GM19324 (cell line): ENCODE measurements around the gene ENHO.

Experiments used
- ATAC-seq: cut with Tn5 transposase; IDR thresholded peaks from one replicate; pipeline ENCODE4 v1.9.1; 2021; ENCODE audit warnings: mild to moderate bottlenecking, moderate library complexity; ENCODE audit not compliant: unreplicated experiment, low FRiP score

Gene ENHO

DNA sequence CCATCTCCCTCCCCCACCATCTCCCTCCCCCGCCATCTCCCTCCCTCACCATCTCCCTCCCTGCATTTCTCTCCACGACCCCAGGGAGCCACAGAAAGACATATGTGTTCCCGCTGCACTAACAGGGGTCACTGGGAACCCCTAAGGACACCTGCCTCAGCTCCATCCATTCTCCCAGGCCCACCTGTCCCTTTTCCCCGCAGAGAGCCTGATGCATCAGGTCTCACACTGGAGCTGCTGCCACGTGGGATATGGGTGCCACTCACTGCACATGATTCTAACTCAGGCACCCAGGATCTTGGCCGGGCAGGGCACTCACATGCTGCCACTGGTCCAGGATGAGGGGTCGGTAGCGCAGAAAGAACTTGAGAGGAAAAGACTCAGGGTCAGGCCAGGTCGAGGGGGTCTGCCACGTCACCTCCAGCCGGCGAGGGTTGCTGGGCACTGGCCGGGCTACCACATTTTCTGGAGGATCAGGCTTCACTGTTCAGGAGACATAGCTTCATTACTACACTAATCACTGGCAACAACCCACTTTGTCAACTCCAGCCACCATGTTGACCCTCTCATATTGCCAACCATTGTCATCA, 33.2 kb upstream of the ENHO start:
- ATAC-seq = no peak

DNA sequence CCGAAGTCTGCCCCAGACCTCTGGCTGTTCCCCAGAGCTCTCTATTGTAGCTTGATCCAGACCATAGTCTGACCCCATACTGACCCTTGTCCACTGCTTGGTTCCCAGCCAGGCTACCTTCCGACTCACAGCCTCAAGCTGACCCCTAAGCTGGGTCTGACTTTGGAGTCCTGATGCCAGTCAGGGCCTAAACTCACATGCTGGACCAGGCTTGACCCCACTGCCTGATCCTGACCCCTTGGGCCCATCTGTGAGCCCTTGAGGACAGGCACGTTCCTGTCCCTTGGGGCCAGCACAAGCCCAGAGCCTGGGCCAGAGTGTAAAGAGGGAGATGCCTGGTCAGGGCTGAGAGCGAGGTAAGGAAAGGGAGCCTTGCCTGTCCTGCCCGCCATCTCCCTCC, 32.7 kb upstream of the ENHO start:
- no peak for ATAC-seq

DNA sequence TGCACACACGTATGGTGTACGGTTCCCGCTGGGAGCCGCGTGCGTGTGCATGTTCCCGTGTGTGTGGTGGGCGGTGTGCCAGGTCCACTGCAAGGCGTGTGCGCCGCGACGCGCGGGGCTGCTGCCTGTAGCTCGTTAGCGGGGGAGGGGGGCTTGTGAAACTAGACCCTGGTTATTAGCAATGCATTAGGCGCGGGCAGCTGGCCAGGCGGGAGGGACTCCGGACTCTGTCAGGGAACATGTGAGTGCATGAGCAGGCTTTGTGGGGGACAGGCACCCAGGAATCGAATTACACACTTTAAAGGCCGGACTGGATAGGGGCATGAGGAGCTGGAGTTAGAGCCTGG, 32.2 kb upstream of the ENHO start:
- no peak for ATAC-seq

DNA sequence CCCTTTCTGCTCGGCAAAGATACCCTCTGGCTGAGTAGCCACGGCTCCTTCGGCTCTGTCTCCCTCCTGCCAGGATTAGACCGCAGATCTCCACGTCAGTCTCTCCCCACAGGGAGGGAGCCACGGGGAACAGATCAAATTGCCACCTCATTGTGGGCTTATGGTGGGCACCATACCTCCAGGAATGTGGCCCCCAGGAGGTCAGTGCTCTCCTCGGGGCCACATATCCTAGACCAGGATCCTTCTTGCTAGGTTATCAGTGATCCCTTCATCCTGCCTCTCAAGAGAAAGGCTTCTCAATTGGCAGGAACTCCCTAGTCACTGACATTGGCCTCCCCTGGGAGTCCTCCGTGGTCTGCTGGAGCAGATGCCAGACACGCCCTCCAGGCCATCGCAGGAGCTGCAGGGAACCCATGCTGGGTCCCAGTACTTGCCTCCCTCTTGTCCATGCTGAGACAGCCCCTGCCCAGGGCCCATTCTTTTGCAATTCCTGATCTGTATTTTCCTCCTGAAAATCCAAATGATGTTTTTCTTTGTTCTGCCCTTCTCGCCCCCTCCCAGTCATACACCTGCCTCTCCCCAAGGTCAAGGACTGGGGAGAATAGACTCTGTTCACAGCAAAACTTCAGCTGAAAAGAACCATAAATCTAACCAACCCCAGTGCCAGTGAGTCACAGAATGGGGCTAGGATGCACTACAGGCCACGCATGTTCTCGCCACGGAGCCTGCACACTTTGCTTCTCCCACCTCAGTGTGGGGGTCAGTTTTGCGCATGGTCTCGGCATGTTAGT, 31.6 kb upstream of the ENHO start:
- no peak for ATAC-seq

DNA sequence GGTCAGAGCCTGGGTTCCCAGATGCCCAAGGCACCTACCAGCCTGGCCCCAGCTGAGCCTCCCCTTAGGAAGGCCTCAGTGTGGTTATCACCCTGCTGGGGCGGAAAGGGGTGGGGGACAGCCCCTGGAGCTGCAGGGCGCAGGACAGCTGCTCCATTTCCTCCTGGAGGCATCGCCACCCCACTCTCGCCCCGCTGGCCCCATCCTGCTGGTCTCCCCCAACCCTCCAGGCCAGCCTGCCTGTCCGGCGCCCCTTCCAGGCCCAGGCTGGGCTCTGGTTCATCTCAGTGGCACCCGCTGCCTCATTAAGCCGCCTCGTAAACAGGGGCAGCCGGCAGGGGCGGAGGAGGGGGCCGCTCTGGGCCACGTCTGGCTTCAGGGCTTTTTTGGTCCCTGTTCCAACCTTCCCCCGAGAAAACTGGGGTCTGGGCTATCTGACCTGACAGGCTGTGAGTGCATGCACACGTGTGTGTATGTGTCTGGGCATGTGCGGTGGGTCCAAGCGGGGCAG, 30.8 kb upstream of the ENHO start:
- ATAC-seq = no peak

DNA sequence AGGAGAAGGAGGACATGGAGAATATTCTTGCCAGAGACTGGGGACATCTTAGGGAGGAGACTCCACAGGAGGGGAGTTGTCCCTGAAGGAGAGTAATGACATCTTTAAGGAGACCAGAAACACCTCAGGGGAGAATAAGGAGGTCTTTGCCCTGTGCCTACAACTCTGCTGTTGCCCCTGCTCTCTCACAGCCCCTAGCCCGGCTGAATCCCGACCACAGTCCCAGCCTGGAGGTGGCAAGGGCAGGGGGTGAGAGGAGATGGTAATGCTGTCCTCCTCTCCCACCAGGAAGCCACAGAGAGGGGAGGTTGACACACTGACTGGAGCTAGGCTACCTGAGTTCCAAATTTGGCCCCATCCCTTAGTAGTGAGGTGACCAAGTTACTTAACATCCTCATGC, 30.2 kb upstream of the ENHO start:
- ATAC-seq = no peak

DNA sequence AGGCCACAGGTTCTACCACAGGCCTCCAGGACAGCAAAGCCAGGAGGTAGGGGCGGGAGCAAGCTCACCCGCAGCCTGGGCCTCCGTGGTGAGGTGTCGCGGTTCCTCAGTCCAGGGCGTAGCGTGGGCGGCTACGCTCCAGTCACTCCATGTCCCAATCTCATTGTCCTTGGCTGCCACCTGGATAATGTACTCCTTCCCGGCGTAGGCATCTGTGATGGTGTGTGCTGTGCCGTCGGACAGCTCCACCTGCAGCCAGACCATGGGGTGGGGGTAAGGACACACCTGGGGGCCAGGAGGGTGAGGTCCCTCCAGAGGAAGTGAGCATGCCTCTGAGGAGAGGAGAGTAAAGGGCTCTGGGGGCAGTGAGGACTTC, 29.8 kb upstream of the ENHO start:
- no peak for ATAC-seq

DNA sequence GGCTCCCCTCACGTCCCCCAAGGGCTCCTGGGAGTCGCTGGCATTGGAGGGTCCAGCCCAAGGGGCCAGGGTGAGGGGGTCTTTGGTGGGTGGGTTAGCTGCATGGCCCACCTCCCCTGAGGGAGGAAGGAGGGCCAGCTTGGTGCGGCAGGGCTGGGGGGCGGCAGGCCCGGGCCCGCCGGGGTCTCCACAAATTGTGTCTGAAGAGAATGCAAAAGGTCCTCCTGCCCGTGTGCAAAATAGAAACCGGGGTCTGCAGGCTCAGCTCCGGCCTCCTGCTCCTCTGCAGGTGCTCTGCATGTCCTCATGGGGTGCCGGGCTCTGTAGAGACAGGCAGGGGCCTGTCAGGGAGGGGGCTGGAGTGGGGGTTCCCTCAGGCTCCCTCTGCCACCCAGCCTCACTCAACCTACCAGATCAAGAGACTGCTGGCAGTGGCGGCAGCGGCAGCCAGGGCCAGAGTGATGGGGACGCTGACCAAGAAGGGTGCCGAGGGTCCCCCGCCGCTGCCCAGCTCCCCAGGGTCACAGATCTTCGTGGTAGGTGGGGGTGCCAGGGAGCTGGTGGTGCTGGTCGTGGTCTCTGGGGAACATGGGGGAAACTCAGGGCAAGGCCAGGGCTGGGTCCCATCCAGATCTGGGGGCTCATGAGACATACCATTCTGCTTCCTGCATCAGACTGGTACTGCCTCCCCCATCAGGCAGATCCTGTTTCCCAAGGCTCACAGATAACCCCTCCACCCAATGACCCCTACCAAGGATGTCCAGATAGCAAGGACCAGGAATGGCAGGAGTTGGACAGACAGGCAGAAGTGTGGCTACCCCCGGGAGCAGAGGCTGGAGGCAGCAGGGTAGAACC, 29.2 kb upstream of the ENHO start:
- no peak for ATAC-seq

DNA sequence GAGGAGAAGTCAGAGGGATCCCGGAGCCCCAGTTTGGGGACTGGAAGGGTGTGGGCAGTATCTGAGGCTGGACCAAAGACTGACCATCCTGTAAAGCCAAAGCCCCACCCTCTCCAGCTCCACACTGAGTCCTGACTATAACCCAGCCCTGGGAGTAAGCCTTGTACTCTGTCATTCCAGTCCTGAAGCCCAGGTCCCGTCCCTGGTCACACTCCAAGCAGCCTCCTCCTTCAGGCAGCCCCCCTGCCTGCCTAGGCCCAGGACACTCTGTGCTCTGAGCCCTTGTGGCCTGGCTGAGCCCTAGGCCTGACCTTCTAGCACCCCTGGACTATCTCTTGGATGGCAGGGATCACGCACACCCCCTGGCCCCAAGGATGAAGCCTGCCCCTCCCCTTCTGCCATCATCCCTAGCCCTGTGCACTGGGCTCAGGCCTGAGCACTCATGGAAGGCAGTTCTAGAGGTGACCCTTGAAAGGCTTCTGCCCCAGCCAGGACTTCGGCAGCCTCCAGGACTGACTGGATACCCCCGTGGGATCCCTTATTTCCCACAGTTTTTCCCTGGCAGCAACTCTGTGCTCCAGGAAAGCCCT, 28.0 kb upstream of the ENHO start:
- ATAC-seq = no peak

DNA sequence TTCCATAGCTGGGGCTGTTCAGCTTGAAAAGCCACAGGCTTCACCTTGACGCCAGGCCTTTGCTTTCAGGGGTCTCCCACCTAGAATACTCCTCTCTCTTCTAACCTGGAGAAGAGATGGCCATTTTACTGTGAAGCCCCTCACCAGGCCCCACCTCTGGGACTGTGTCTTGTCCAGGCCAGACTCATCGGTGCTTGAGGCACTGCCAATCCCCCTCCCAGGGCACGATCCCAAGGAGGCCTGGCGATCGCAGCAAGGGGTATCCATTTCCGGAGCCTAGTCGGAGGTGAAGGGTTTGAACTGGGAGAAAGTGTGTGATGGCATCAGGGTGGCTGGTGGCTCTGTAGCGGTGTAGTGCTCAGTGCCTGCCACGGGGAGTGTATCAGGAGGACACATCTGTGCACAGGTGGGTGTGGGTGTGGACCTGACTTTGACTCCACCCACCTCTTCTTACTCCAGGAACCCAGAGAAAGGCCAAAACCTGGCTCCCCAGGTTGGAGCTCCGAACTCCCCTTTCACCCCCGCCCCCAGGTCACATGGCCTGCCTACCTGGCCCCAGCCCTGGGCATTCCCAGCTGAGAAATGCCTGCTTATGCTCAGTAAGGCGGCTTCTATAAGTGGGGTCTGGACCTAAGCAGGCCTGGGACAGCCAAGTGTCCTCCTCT, 27.4 kb upstream of the ENHO start:
- ATAC-seq = no peak

DNA sequence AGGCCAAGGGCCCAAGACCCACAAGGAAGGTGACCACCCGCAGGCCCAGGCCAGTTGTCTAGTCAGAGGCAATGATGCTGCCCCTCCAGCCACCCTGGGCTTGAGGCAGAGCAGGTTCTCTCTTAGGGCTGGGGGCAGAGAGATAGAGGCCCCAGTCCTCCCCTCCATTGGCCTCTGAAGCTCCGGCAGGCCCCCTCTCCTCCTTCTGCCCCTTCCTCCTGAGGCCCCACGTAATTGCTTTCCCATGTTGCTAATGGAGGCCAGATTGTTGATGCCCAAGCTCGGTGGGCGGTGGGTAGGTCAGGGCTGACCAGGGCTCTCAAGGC, 26.6 kb upstream of the ENHO start:
- ATAC-seq = no peak

DNA sequence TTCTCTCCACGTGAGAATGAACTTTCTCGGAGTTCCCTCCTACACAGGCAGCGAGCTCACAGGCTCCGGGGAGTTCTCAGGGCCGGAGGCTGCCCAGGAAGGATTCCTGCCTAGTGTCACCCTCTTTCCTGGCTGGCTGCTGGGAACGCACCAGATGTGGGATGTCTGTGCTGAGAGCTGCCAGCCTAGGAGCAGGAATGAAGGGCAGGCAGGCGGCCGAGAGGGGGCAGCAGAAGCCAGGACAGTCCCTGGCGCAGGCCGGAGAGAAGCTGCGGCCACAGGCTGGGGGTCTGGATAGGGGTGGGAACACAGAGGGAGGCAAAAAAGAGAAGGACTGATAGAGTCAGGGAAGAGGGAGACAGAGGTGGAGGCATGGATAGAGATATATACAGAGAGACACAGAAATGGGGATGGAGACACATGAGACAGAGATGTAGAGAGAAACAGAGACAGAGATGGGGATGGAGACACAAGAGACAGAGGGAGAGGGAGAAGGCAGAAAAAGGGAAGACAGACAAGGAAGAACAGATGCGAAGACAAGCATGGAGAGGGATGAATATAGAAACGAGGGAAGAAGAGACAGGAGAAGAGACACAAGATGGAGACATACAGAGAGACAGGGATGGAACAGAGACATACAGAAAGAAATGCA, 25.3 kb upstream of the ENHO start:
- no peak for ATAC-seq

DNA sequence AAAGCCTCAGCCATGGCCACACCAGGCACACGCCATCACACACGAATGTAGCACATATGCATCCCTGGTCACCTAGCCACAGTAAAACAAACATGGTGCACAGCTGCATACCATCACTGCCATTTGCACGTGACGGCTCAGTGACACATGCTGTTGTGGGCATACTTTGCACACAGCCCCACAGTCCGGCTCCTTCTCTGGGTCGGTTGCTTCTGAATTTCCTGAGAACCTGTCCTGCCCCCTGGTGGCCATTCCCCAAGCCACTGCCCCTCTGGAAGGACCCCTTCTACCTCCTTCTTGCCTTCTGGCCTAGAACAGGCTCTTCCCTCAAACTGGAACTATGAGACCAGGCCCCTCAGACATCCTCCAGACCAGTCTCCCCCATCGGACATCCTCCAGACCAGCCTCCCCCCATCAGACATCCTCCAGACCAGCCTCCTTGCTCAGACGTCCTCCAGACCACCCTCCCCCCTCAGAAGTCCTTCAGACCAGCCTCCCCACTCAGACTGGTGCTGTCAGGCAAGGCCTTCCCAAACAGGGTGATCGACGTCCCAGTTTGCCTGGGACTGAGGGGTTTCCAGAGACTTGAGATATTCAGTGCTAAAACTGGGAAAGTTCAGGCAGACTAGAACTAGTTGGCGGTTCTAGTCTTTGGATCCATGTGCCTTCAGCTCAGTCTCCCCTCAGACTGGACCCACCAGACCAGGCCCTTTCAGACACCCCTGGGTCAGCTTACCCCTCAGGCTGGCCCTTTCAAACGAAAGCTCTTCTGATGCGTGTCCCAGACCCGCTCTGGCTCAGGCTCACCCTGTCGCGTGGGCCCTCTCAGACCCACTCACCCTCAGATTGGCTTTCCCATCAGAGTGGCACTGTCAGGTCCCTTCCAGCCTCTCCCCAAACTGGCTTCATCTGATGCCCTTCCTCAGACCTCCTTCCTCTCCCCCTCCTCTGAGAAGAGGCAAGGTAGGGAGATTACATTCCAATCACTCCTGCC, 24.3 kb upstream of the ENHO start:
- ATAC-seq = no peak

DNA sequence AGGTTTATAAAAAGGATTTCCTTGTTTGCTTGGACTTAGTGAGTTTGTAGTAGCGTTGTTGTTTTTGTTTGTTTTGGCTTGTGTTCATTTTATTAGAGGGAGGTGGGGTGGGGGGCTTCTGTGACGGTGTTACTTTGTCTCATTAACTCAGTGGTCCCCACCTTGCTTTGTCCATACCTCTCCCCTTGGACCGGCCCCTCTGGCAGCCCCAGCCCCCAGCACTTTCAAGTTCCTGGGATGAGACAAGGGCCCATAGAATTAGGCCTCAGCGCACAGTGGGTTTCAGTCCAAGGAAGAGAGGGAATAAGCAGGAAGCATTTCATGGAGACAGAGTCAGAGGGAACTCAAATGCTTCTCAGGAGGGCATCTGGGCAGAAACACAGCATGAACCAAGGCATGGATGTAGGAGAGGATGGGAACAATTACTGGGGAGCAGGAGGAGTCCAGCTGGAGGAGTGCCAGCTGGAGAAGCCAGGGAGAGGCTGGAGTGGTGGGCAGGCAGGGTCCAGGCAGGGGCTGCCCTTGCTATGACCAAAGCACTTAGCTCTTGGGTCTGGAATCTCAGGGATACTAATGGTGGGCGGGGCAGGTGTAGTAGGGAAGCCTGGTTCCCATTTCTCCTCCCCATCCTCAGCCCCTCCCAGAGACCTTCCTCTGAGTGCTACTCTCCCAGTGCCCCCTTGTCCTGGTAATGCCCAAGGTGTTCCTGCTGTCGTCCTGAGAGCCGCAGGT, 23.5 kb upstream of the ENHO start:
- ATAC-seq = no peak

DNA sequence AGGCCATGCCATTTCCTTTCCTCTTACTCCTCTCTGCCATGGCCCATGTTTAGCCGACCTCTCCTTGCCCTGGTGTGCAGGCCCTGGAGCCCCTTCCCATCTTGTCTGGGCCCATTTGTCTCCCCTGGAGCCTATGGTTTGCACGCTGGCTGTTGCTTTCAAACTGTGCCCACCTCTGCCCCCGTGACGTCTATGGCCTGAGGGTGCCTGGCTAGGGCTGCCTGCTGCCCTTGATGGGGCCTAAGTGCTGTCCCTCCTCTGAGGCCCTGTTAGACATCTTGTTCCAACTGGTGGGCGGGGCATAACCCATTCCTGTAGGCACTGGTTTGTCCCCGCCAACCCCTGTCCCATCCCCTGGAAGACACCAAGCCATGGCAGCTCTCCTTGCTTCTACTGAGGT, 22.7 kb upstream of the ENHO start:
- ATAC-seq = no peak

DNA sequence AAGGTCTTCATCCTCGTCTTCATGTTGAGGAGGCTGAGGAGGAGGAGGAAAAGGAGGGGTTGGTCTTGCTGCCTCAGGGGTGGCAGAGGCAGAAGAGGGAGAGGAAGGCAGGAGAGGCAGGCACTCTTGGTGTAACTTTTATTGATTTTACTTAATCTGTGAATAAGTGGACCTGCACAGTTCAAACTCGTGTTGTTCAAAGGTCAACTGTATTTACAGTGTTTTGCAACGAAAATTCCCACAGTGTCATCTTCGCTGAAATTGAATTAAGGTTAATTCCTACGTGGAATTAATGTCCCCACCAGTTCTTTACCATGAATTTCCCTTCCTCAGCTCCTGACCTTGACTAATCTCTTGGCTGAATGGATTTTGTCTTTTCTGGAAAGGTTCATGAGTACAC, 21.2 kb upstream of the ENHO start:
- ATAC-seq = no peak

DNA sequence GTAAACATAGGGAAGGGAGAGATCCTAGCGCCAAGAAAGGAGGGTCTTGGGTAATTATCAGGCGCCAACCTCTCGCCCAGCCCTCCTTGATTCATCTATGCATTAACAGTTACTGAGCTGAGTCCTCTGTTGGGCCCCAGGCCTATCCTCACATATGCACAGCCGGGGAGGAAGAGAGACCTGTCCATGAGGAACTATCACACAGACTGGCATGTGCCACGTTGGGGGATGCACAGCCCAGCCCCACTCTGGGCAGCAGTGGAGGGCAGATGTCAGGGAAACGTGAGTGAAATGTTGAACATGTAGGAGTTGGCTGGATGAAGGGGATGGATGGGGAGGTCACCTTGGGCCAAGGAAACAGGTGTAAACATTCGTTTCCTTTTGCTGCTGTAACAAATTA, 18.8 kb upstream of the ENHO start:
- no peak for ATAC-seq

DNA sequence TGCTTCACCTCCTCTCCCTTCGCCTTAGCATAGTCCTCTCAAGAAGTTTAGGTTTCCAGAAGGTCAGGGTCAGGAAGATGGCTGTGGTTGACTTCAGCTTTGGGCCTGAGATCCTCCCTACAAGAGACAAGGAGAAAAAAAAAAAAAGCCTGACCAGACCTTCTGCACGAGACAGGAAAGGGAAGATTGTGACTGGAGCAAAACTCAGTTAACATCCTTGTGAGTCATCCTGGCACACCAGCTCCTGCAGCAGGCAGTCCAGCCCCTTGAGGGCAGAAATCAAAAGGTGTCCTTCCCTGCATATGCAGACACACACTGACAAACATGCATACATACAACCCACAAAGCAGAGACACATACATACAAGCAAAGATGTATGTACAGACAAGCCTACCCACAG, 18.0 kb upstream of the ENHO start:
- ATAC-seq = no peak
